Lung (tissue), 12 donors: ENCODE measurements around the gene IFRD2. TPM values are rescaled to one million over a fixed set of nuclear protein-coding genes. Genes with fewer than 3 reads are reported as not detected.

ENCODE experiments used
- ATAC-seq: fragments of 200-7000 bp; cut with Tn5 transposase; one replicate; pipeline ENCODE4 v1.9.1; 2020; ENCODE audit warnings: moderate number of reproducible peaks; ENCODE audit not compliant: insufficient read depth, low FRiP score
- DNase-seq, 3 donors: peaks; one replicate each; pipeline ENCODE4 v3.0.0-alpha.2; 2013 to 2017
- H3K27ac ChIP-seq, 2 donors: one replicate each; pipeline ENCODE4 v1.5.1; 2013; ENCODE audit warnings: mild to moderate bottlenecking in 2 of 2, moderate library complexity in 2 of 2, control low read depth in 1 of 2, inconsistent platforms in 1 of 2, low read depth in 1 of 2, low read length in 1 of 2
- H3K27me3 ChIP-seq, 3 donors: one replicate each; pipeline ENCODE4 v1.5.1; 2013; ENCODE audit warnings: low read length in 2 of 3; ENCODE audit not compliant: control insufficient read depth in 3 of 3, insufficient read depth in 3 of 3
- H3K36me3 ChIP-seq, 4 donors: one replicate each; pipeline ENCODE4 v1.5.1; 2013; ENCODE audit warnings: low read length in 4 of 4, mild to moderate bottlenecking in 1 of 4, moderate library complexity in 1 of 4; ENCODE audit not compliant: control insufficient read depth in 4 of 4, insufficient read depth in 4 of 4
- H3K4me1 ChIP-seq, 5 donors: one replicate each; pipeline ENCODE4 v1.5.1; 2013; ENCODE audit warnings: low read length in 5 of 5, mild to moderate bottlenecking in 2 of 5, moderate library complexity in 1 of 5; ENCODE audit not compliant: control insufficient read depth in 5 of 5, insufficient read depth in 5 of 5
- H3K4me3 ChIP-seq: one replicate; pipeline ENCODE4 v1.5.1; 2013; ENCODE audit warnings: mild to moderate bottlenecking, control low read depth, moderate library complexity
- H3K9ac ChIP-seq, 2 donors: one replicate each; pipeline ENCODE4 v1.5.1; 2013; ENCODE audit warnings: low read length in 2 of 2, control low read depth in 1 of 2; ENCODE audit not compliant: insufficient read depth in 1 of 2
- H3K9me3 ChIP-seq, 4 donors: one replicate each; pipeline ENCODE4 v1.5.1; 2013; ENCODE audit warnings: low read length in 3 of 4, mild to moderate bottlenecking in 1 of 4, moderate library complexity in 1 of 4; ENCODE audit not compliant: control insufficient read depth in 4 of 4, insufficient read depth in 3 of 4
- CTCF ChIP-seq: IDR thresholded peaks from 2 replicates; pipeline ENCODE4 v1.5.1; 2012; ENCODE audit warnings: mild to moderate bottlenecking; ENCODE audit errors: control extremely low read depth, extremely low read depth
- WGBS, 2 donors: extraction: QIAGEN DNeasy Blood & Tissue Kit; methylation state at CpG; one replicate each; pipeline ENCODE4 v1.1.7; 2013; 5-methylcytosine and 5-hydroxymethylcytosine counted together
- polyA plus RNA-seq, 2 donors: library from polyadenylated mRNA; stranded (reverse); fragments of 200-250 nt; gene quantifications; one replicate each; pipeline ENCODE4 v1.2.1, GENCODE V29; 2013
- total RNA-seq, 2 donors: library from RNA; depleted of rRNA in 1 of 2; stranded (reverse); fragments of >200 nt in 1 of 2; gene quantifications; one replicate each; pipeline ENCODE4 v1.2.1, GENCODE V29; 2014 to 2021
- donor health status: control.
- donor health status: control.
- donor health status: Bipolar disorder and iron deficiency.
- donor health status: healthy.
- donor health status: DM: yes; HTN: yes; CAD: no.

The IFRD2 gene
- total and polyA plus RNA-seq, 4 donors, result 14.7 to 107 (median 95.1) TPM

DNA sequence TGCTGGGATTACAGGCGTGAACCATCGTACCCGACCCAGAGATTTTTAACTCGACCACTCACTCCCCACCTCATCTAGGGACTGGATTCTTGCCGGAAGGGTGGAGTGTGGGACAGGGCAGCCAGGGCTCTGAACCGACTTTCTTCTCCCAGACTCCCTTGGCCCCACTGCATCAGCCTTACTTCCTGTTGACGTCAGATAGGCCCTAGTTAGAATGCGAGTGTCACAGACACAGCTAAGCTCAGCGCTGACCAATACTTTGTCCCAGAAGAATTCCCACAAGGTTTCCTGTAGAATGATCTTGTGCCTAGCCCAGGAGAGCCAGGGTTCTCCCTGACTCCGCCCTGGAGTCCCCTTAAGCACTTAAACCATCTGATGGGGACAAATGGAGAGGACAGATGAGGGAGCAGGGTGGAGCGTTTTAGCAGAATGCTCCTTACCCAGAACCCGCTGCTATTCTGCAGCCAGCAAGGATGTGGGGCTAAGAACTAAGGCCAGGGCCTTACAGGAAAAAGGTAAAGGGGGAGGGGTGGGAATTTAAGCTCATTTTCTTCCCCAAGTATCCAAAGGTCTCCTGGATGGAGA lies 41.6 kb upstream of the IFRD2 start:
- 57 to 64% methylated on average over 12 of the region's 12 CpGs for WGBS, 2 donors
- Histone ChIP-seq H3K27ac (peak overlapping the region; percentile 86 to 89), H3K9me3 (no peaks in the 10 kb centered on the region), H3K27me3 (no peaks in the 10 kb centered on the region), H3K9ac (peak overlapping the region in 1 of 2 donors; percentile 26), H3K4me3 (no peak overlapping the region), H3K4me1 (peaks cover 8 to 29% (median 13%) of the 10 kb centered on the region in 5 donors), H3K36me3 (peaks cover 27 to 35% (median 32%) of the 10 kb centered on the region in 4 donors)
- ATAC-seq, result no peak
- no peak for TF ChIP-seq CTCF
- DNase-seq, result peak in 2 of 3 donors; percentile 33 to 65

DNA sequence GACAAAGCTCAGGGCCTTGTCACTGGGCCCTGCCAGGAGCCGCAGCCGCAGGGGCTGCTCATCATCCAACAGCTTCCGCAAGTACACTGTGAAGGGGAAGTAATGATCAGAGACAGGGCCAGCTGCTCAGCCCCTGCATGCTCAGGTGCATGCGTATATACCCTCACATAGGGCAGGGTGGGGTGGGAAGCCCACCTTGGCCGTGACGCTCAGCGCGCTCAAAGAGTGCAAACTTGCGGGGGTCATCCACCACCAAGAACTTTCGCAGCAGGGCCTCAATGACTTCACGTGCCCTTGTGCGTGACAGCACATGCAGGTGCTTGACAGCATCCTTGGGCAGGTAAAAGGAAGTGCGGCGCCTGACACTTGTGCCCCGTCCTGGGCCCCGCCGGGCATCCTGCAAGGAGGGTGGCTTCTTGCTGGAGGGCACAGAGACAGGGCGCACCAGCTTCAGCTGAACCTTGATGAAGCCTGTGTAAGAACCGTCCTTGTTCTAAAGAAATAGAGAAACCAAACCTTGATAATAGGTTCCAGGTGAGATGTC lies 39.2 kb upstream of the IFRD2 start:
- H3K4me1 ChIP-seq, result peaks cover 7 to 29% (median 16%) of the 10 kb centered on the region in 5 donors
- no peak for DNase-seq
- no peaks in the 10 kb centered on the region for H3K9me3 ChIP-seq
- no peak overlapping the region for H3K27ac ChIP-seq
- peaks cover 27 to 38% (median 32%) of the 10 kb centered on the region in 4 donors for H3K36me3 ChIP-seq
- H3K9ac ChIP-seq, result no peak overlapping the region
- WGBS, 2 donors, result 96 to 97% methylated on average over 19 of the region's 19 CpGs
- TF ChIP-seq CTCF, result no peak
- ATAC-seq, result no peak
- no peaks in the 10 kb centered on the region for H3K27me3 ChIP-seq
- H3K4me3 ChIP-seq, result no peak overlapping the region

- TF ChIP-seq CTCF, result no peak
- WGBS, 2 donors, result 94 to 96% methylated on average over 10 of the region's 10 CpGs
- no peak overlapping the region for H3K4me3 ChIP-seq
- H3K27me3 ChIP-seq, result no peaks in the 10 kb centered on the region
- H3K4me1 ChIP-seq, result peaks cover 2 to 22% (median 11%) of the 10 kb centered on the region in 5 donors
- H3K9me3 ChIP-seq, result no peaks in the 10 kb centered on the region
- DNase-seq, result no peak
- no peak for ATAC-seq
- peaks cover 27 to 44% (median 35%) of the 10 kb centered on the region in 4 donors for H3K36me3 ChIP-seq
- H3K9ac ChIP-seq, result no peak overlapping the region
- H3K27ac ChIP-seq, result no peak overlapping the region
Observed at GRCh38 chr3:50330330-50330729, 38.1 kb upstream of the IFRD2 start.
